GM21576 (cell line): ENCODE results near the gene PRDX1.
"Not testable (repeated sequence)": the region's sequence is repeated elsewhere in the genome, so short reads cannot be mapped to it uniquely, and the experiment has no call there.

Experiments
- ATAC-seq: cut with Tn5 transposase; IDR thresholded peaks from one replicate; pipeline ENCODE4 v1.9.1; 2021; ENCODE audit warnings: mild to moderate bottlenecking, moderate library complexity; ENCODE audit not compliant: unreplicated experiment

PRDX1 gene

GRCh38 chr1:45536886-45537285 is 15.2 kb upstream of the PRDX1 start:
- no peak for ATAC-seq

- ATAC-seq: no peak
Observed at GRCh38 chr1:45535988-45536766, 14.5 kb upstream of the PRDX1 start.

GRCh38 chr1:45531873-45532272 is 10.2 kb upstream of the PRDX1 start:
- no peak for ATAC-seq

- ATAC-seq: no peak
Observed at GRCh38 chr1:45530632-45531135, 9.0 kb upstream of the PRDX1 start.

GRCh38 chr1:45526135-45526644 is 4.5 kb upstream of the PRDX1 start:
- no peak for ATAC-seq

- not testable (repeated sequence) for ATAC-seq
Observed at GRCh38 chr1:45523975-45524374, 2.3 kb upstream of the PRDX1 start.

- ATAC-seq: not testable (repeated sequence)
Observed at GRCh38 chr1:45523516-45523915, 1.8 kb upstream of the PRDX1 start.

GRCh38 chr1:45522324-45523104 is 830 bp upstream of the PRDX1 start:
- no peak for ATAC-seq

GRCh38 chr1:45519774-45520173 is 1.9 kb downstream of the PRDX1 start:
- not testable (repeated sequence) for ATAC-seq

GRCh38 chr1:45518910-45519309 is 2.8 kb downstream of the PRDX1 start:
- ATAC-seq: no peak

GRCh38 chr1:45518366-45518765 is 3.3 kb downstream of the PRDX1 start:
- ATAC-seq: not testable (repeated sequence)

- ATAC-seq: no peak
Observed at GRCh38 chr1:45516465-45516864, 5.2 kb downstream of the PRDX1 start.

- no peak for ATAC-seq
Observed at GRCh38 chr1:45516036-45516435, 5.6 kb downstream of the PRDX1 start.

GRCh38 chr1:45513532-45514260 is 8.0 kb downstream of the PRDX1 start:
- not testable (repeated sequence) for ATAC-seq

- no peak for ATAC-seq
Observed at GRCh38 chr1:45512641-45513054, 9.0 kb downstream of the PRDX1 start.

- no peak for ATAC-seq
Observed at GRCh38 chr1:45510972-45511527, 10.6 kb downstream of the PRDX1 start.

- ATAC-seq: no peak
Observed at GRCh38 chr1:45510036-45510971, 11.4 kb downstream of the PRDX1 start.

GRCh38 chr1:45508295-45509151 is 13.2 kb downstream of the PRDX1 start:
- ATAC-seq: no peak

- no peak for ATAC-seq
Observed at GRCh38 chr1:45507893-45508292, 13.8 kb downstream of the PRDX1 start.
